GM19397 (cell line): ENCODE results near the gene HS3ST1.
A peak's percentile ranks its signal among the peaks of the same experiment; 100 is the strongest.

Experiments
- ATAC-seq: cut with Tn5 transposase; IDR thresholded peaks from one replicate; pipeline ENCODE4 v1.9.1; 2021; ENCODE audit warnings: mild to moderate bottlenecking, moderate library complexity; ENCODE audit not compliant: unreplicated experiment

The HS3ST1 gene

GRCh38 chr4:11435557-11435956, 6.9 kb upstream of the HS3ST1 start:
- ATAC-seq: no peak

DNA sequence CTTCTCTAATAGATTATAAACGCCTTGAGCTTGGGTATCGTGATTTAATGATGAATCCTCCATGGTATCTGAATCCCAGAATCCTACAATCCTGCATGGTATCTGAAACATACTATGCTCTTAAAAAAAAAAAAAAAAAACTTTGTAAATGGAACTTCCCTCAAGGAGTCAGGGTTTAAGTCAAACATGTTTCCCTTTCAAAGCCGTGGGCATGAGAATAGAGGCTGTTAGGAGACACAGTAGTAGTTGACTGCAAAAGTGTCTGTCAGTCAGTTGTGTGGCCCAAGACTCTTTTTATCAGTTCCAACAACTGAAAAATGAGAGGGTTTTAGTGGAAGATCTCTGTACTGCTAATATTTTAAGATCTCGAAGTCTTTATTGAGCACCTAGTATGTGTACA, 2.4 kb upstream of the HS3ST1 start:
- ATAC-seq: no peak

DNA sequence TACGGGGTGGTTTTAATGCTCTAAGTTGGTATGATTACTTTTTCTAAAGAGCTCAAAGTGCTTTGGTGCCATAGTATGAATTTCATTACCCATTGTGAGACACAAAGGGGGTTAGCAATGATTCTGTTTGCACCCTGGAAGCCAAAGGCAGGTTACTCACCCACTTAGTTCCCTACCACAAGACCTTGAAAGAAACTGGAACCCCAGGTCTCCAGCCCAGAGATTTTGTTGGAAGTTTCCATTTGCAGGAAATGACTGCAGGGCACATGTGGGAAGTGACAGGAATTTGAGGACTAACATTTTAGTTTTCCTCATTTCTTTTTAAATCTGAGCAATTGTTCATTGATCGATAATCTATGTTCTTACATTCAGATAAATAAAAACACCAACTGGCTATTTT, 1.8 kb upstream of the HS3ST1 start:
- ATAC-seq: no peak

DNA sequence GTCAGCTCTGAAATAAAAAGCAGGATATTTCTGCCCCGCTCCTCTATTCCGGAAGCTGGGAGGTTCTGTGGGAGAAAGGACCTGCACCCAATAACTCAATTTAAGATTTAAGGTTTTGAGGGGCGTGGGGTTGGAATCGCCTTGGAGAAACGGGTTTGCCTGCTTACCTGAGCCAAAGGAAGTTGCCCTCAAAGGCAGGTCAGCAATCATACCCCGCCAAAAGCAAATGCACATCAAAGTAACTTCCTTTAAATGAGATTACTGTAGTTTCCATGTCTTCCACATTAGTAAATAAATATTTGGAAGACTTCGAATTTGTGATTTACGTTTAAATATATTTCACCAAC, 978 bp upstream of the HS3ST1 start:
- ATAC-seq: no peak

DNA sequence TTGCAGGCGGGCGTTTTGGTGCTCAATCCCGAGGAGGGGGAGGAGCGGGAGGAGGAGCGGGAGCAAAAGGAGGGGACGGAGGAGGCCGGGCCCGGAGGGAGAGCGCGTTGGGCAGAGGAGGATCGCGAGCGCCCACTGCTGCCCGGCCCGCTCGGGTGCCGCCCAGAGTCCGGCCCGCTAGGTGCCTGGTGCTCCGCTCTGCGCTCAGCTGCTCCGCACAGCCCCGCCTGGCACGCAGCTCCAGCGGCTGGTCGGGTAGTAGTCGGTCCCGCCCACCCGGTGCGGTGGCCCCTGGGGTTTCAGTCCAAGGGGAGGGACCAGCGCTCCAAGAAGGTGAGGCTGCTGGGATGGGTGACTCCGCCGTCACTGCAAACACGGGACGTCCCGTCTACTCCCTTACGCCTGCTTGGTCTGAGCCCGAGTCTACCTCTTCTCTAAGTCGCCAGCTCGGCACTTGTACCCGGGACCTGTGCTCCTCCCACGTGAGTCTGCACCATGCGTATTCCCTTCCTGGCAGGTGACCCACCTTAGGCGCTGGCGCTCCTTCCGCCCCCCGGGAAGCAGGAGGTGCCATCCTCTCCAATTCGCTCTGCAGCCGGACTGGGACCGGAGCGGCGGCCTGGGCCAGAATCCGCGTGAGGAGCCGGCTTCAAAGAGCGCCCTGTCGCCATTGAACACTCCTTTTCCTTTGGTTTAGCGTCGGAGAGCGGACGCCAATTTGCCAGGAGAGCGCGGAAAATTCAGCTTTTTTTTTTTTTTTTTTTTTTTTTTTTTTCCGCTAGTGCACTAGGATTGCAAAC, 405 bp upstream of the HS3ST1 start:
- peak; percentile 82 for ATAC-seq

DNA sequence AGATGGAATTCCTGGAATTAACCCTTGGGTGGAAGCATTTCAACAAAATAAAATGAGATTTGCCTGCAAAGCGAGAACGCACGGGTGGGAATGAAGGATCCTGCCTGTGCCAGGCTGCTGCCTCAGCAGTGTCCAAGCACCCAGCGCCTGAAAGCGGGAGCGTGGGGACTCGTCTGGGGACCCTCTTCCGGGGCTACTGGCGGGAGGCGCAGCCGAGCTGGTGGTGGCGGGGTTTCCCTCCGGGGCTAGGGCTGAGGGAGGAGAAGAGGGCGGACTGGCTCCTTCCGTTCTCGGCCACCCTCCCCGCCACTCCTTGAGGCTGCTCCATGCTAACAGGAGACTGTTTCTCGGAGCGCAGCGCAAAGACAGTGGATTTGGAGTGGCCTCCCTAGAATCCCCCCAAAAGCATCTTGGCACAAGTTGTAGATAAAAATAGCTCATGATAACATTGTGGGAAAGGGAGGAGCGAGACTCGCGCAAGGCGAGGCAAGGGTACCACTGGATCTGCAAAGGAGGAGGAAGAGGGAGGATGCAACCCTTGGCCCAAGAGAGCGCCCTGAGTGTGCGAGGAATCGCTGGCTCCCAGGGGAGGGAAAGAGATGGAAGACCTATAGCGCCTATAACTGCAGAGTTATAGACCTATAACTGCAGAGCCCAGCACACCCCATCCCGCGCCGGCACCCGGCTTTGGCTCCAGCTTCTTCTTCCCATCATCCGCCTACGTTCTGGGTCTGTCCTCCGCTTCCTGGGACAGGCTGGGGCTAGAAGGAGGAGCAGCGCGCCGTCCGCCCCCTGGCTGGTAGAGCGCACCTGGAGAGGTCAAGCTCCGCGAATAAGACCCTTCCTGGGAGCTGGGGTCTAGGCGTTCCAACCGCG, 1.3 kb downstream of the HS3ST1 start:
- ATAC-seq: no peak

DNA sequence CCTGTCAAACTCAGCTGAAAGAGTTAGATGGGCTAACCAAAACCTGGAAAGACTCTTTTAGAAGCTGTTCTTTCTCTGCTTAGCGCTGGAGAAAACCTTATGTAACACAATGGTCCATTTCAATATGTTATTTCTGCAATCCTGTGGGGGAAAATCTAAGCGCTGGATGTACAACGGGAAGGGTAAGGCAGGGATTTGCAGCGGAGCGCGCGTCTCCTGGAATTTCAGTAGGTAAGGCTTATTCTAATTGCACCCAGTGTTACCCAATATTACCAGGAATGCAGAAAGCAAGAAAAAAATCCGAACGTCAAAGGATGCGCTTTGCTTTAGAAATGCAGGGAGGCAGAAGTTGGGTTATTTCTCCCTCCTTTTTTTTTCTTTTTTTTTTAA, 2.0 kb downstream of the HS3ST1 start:
- ATAC-seq: no peak

DNA sequence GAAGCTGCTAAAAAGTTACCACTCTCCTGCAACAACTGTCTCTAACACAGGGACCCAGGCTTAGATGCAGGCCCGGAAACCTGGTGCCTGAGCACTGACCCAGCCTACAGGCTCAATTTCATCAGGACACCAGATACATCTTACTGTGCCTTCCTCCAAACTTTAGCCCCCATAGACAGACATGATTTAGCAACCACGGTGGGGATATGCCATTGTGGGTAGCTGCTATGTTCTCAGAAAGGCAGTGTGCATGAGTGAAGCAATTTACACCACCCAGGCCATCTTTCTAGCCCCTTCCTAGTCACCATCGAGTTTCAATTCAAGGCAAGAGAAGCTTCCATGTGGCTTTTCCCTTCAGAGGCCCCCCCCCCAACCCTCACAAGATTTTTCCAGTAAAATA, 2.7 kb downstream of the HS3ST1 start:
- ATAC-seq: no peak

DNA sequence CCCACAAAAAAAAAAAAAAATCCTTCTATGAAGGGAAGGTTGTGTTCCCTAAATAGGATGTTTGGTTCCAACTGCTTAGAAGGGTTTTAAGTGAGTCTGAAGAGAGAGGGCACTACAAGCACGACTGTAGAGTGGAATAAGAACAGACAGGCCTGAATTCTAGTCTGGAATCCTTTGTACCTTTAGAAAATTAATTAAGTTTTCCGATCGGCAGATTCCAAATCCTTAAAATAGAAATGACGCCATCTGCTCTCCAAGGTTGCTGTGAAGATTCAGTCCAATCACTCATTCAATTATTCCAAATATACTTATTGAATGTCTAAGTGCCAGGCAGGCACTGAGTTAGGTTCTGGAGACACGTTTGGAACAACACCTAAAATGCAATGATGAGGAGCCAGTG, 3.8 kb downstream of the HS3ST1 start:
- no peak for ATAC-seq

- ATAC-seq: no peak
Measured at GRCh38 chr4:11424000-11424399, 4.7 kb downstream of the HS3ST1 start.

DNA sequence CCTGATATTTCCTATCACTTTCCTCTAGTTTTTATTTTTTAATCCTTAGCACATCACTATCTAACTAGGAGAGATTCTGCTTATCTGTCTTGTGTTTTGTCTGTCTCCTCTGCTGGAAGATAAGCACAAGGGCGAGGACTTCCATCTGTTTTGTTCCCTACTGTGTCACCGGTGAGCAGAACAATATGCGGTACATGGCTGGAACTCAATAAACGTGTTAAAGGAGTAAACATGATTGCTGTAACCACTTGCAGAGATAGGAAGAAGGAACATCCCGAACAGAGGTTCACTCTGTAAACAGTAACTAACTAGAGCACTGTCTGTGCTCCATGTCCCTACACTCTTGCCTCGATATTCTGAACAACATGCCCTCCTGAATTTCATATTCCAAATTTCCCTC, 5.2 kb downstream of the HS3ST1 start:
- ATAC-seq: no peak

- no peak for ATAC-seq
Measured at GRCh38 chr4:11421116-11421515, 7.6 kb downstream of the HS3ST1 start.

DNA sequence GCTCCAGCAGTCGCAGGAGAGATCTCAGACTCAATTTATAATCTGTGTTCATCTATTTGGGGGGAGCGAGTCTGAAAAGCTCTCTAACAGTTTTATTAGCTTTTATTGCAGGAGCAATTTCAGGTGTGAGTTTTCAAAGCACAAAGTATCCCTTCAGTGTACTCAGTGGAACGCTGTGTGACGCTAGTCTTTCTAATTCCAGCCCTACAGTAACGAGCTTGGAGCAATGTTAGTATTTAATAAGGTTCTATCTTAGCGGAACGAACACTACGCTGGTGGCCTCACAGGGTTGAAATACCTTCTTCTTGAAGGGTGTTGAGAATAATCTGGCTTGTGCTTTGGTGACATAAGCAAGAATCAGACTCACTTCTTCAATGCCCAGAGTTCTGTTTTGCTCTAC, 8.4 kb downstream of the HS3ST1 start:
- ATAC-seq: no peak

DNA sequence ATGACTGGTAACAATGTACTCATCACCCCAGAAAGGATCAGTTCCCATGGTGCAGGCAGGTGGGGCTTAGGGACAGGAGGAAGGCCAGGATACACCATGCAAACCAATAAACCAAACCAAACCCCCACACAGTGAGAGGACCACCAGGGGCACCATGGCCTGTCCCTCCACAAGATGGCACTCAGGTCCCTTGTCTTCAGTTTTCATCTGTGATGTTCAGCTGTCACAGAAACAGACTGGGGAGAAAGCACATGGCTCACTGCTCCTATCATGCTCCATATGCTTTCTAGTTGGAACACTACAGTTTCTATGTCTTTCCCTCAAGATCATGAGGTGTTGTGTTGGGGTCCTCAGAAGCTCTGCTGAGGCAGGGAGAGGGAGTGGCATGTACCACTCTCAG, 10.1 kb downstream of the HS3ST1 start:
- no peak for ATAC-seq

DNA sequence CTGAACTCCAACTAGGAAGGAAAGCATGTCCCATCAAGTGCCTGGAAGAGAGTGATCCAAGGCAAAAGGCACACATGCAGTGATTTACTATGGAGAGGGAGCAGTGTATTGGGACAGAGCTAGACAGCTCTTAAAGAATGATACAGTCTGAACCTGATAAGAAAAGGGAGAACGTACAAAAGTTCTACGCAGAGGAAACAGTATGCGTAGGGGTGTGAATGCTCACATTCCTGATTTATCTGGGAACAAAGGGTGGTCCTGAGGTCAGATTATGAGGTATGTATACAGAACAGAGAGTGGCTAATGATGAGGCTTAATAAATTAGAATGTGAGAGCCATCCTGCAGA, 12.0 kb downstream of the HS3ST1 start:
- no peak for ATAC-seq

GRCh38 chr4:11416071-11416766, 12.5 kb downstream of the HS3ST1 start:
- no peak for ATAC-seq

DNA sequence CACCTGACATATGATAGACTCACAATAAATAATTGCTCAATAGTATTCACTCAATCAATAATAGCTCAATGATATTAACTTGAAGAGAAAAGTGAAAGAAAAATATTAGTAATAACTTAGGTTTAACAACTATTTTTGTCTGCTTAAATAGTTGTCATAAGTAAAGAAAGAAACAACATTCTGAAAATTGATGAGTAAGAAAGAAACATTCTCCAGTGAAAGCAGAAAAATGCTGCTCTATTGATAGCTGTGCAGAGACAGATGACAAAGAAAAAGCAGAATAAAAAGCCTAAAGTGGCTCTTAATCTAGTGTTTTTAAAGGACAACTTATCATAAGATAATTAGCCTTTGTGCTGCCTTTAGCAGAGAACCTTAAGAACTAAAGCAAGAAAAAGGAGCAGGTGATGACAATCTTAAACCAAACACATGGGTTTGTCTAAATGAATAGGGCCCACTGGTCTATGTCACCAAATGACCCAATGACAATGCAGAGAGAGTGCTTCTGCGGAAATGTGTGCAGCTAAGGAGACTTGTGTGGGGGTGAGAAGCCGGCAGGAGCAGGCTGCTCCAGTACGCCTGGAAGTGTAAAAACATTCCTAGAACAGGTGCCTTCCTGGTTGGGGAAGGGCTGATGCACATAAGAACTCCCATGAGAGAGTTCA, 13.2 kb downstream of the HS3ST1 start:
- ATAC-seq: no peak

DNA sequence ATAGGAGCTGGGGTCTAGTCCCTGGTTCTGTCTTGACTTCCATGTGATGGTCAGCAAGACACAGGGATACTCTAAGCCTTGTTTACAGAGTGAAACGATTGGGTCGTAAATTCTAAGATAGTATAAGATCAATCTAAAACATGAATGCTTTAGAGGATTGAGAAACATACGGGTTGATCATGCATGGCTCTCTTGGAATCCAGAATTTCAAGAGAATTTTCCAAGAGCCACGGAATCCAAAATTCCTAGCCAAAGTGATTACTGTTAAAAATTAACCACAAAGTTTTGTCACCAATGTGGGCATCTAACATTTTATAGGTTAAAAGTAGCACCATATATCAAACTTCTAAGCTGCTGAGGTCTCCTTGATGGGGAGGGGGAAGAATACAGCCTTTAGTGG, 16.5 kb downstream of the HS3ST1 start:
- ATAC-seq: no peak

DNA sequence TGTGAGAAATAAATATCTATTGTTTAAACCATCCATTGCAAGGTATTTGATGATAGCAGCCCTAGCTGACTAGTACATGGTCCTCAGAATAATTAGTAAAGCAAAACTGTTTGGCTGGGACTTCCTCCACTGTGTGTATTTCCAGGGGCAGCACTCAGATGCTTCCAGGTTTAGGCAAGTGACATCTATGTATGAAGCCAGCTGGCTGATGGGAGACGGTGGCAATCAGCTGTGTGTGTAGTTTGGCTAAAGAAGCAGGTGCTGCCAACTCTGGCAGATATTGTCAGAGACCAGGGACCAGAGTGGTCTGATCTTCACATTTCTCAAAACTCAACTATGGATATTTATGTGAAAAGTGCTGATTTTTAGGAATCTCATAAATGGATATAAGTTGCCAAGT, 19.1 kb downstream of the HS3ST1 start:
- no peak for ATAC-seq

DNA sequence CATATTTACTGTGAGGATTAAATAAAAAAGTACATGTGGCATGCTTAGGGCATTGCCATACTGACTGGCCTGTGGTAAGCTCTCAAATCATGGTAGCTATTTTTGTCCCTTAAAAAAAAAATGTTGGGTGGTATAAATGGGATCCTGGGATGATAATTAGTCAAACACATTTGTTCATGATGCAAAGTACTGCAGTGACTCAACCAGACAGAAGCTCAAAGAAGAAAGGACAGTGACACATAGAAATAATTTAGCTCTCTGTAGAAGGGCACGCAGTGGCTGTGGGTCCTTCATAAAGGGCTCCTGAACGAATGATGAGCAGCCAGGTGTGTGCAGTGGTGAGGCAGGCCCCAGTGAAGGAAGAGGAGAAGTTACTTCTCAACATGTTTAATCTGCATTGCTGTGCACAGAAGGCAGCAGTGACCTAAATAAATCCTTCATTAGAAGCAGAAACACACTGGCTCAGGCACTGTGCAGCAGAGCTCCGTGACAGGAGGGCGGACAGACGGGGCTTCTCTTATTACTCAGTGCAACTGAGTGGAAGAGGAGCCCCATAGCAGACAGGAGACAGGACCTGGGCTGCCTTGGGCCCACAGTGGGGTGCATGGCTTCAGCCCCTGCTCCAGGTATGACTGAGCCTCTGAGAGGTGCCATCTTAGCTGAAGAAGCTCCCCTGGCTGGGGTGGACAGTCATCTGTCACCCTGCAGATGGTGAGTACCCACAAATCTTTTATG, 20.3 kb downstream of the HS3ST1 start:
- no peak for ATAC-seq

GRCh38 chr4:11407551-11407950, 21.1 kb downstream of the HS3ST1 start:
- ATAC-seq: no peak
